Heart left ventricle (tissue), 13 donors: ENCODE measurements around the gene B4GALNT4.

Experiments used
- POLR2A ChIP-seq, 2 donors: fragments of 450-650 bp; IDR thresholded peaks; one replicate each; pipeline ENCODE4 v1.6.1; 2017; ENCODE audit warnings: antibody characterized with exemption in 2 of 2, mild to moderate bottlenecking in 2 of 2, moderate library complexity in 2 of 2
- TF ChIP-seq, protein P1 (sequence below), 12 donors: fragments of 200-600 bp; sonication (generic) in 4 of 12; IDR thresholded peaks; one replicate each; pipeline versions ENCODE4 v1.5.0 to v1.8.0; 2018 to 2022; ENCODE audit warnings: antibody characterized with exemption in 12 of 12, mild to moderate bottlenecking in 5 of 12
- donor health status: ischemic (EF 13 %, LVEDD 7.1; RV severe dilation, severe dysfunction).
- donor health status: DM: no; HTN: yes; CAD: no.
- donor health status: DM: no; HTN: no; CAD: no.
- donor health status: ischemic (EF 25% LVEDD 6.9; RV normal size, moderate dysfunction).
- donor health status: ischemic (EF 25% LVEDD 5.7; RV mildly dilated, moderate dysfunction).
- donor health status: ischemic (EF 35%, LVEDD 5.7; RV mildly dilated, moderate dysfunction).
- donor health status: nonischemic (EF 11% LVEDD 7.7; RV severe dilation, severe dysfunction).
- donor health status: DM: yes; HTN: yes; CAD: no.
- donor health status: PGD.
- donor health status: ischemic (EF 29% LVEDD 5.4; RV normal size, mild dysfunction).
- donor health status: nonischemic (EF 23%, LVEDD 6.1; RV moderate dilation, normal function).

DNA sequence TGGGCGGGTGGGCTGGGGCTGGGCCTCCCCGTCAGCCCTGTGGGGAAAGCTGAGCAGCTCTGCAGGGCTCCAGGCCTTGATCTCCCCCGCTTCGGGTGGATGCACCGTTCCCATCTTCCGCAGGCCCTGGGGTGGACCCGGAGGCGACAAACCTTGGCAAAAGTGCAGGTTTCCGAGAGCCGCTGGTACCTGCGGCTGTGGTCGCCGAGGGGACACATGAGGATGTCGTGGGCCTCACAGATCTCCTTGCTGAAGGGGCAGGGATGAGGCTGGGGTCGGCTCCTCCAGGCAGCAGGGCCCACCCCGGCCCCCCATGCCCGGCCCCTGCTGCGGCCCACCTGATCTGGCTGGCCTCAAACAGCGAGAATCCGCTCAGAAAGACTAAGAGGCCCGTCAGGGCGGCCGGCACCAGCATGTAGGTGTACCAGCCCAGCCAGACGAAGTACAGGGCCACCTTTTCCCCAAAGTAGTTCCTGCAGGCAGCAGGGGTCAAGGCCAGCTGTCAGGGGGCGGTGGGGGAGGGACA is 60.7 kb downstream of the B4GALNT4 start:
- TF ChIP-seq, protein P1, sequence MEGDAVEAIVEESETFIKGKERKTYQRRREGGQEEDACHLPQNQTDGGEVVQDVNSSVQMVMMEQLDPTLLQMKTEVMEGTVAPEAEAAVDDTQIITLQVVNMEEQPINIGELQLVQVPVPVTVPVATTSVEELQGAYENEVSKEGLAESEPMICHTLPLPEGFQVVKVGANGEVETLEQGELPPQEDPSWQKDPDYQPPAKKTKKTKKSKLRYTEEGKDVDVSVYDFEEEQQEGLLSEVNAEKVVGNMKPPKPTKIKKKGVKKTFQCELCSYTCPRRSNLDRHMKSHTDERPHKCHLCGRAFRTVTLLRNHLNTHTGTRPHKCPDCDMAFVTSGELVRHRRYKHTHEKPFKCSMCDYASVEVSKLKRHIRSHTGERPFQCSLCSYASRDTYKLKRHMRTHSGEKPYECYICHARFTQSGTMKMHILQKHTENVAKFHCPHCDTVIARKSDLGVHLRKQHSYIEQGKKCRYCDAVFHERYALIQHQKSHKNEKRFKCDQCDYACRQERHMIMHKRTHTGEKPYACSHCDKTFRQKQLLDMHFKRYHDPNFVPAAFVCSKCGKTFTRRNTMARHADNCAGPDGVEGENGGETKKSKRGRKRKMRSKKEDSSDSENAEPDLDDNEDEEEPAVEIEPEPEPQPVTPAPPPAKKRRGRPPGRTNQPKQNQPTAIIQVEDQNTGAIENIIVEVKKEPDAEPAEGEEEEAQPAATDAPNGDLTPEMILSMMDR (IDR thresholded peaks at IDR 0.05), result no peak
- TF ChIP-seq POLR2A (IDR thresholded peaks at IDR 0.05), result no peak
